Activated naive CD4-positive, alpha-beta T cell treated with anti-CD3 and anti-CD28 coated beads, Interleukin-2, amount 50 U/mL, for 24 hours (primary cell): ENCODE measurements around the gene KCNJ10.

Experiments
- H3K27ac Mint-ChIP-seq: one replicate; pipeline ENCODE4 v1.8.0; 2021; ENCODE audit warnings: mild to moderate bottlenecking, mixed read lengths
- H3K27me3 Mint-ChIP-seq: one replicate; pipeline ENCODE4 v1.8.0; 2021; ENCODE audit warnings: mixed read lengths
- H3K36me3 Mint-ChIP-seq: one replicate; pipeline ENCODE4 v1.8.0; 2021; ENCODE audit warnings: mixed read lengths
- H3K4me1 Mint-ChIP-seq: one replicate; pipeline ENCODE4 v1.8.0; 2021; ENCODE audit warnings: mixed read lengths
- H3K4me3 Mint-ChIP-seq: one replicate; pipeline ENCODE4 v1.8.0; 2021; ENCODE audit warnings: mild to moderate bottlenecking, mixed read lengths
- H3K9me3 Mint-ChIP-seq: one replicate; pipeline ENCODE4 v1.8.0; 2021; ENCODE audit warnings: mixed read lengths

Gene KCNJ10

DNA sequence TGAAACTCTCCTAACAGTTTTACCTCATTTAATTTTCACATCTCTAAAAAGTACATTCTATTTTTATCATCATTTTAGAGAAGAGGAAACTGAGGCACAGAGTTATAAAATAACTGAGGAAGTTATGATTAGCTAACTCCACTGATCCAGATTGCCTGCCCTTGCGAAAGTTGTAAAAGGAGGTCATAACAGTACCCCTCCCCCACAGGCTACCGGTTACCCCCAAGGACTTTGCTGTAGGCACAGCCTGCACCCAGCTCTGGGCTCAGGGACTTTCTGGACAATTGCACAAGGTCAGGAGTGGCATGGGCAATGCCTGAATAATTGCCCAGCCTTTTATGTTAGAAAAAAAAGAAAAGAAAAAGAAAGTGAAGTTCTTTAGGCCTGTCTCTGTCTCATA, 60.9 kb downstream of the KCNJ10 start:
- Mint-ChIP-seq H3K27ac (no peak overlapping the region), H3K27me3 (no peaks in the 10 kb centered on the region), H3K4me1 (no peaks in the 10 kb centered on the region), H3K36me3 (no peaks in the 10 kb centered on the region), H3K4me3 (no peak overlapping the region), H3K9me3 (no peaks in the 10 kb centered on the region)

DNA sequence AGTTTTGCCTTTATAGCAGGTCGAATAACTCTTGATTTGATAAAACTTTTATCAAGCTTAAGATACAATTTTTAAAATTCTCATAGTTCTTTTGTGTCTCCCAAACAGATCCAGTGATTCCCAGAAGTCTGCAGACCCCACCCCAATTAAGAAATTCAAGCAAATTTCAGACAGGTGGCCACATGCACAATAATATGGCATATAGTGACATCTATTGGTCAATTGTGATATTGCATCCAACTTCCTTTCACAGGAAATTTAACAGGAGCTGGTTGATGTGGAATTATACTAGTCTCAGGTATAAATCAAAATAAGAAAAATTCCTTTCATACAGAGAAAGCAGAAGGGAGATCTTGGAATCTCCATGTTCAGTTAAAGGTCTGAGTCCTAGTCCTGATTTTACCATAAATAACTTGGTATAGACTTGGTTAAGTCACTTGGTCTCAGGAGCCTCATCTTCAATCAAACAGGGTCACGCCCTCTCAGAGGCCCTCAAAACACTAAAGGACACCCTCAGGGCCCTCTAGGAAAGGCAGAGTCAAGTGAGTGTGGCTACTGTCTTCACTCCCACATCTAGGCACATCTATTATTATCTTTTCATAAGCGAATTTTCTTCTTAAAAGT, 62.3 kb downstream of the KCNJ10 start:
- H3K4me1 Mint-ChIP-seq: no peaks in the 10 kb centered on the region

DNA sequence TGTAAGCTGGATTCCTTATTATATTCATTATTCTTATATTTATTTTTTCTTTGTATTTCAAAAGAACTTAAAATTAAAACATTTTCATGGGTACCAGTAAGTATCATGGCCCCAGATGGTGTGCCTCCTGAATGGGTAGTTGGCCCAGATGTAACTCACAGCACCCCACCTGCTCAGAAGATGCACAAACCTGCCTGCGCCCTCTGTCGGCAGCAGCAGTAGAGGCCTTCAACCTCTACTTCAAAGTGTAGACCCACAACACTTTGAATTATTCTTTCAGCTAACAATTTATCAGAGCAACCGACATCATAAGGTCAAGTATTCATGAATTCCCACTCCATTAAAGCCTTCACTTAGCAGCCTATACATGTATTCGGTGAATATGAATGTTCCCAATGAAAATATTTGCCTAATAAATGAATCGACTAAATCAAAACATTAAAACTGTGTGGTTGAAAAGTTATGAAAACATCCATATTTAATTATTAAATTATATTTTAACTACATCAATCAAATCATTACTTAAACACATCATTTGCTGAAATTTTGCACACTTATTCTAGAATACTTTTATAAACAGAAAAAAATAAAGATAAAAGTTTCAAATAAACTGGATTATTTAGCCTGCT, 63.5 kb downstream of the KCNJ10 start:
- Mint-ChIP-seq H3K36me3 (no peaks in the 10 kb centered on the region), H3K4me3 (no peak overlapping the region), H3K4me1 (no peaks in the 10 kb centered on the region), H3K9me3 (no peaks in the 10 kb centered on the region), H3K27me3 (no peaks in the 10 kb centered on the region), H3K27ac (no peak overlapping the region)

More for the DNA sequence above, 62.3 kb downstream of the KCNJ10 start:
- Mint-ChIP-seq H3K9me3 (no peaks in the 10 kb centered on the region), H3K4me3 (no peak overlapping the region), H3K27me3 (no peaks in the 10 kb centered on the region), H3K36me3 (no peaks in the 10 kb centered on the region), H3K27ac (no peak overlapping the region)

DNA sequence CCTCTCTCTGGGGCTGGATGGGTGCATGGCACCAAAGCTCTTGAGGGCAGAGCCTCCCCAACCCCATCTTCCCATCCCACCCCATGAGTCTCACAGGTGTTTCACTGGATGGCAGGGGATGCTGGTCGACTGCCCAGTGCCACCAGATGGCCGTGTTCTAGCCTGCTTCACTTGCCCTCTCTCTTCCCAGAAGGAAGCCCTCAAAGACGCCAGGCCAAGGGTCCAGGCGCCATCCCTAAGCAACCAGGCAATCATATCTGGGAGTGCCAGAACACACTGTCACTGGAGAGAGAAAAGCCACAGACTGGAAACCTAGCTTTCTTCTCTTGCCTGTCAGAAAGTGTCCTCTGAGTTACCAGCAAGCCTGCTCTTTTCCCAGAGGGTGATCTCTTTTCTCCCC, 64.9 kb downstream of the KCNJ10 start:
- no peak overlapping the region for H3K27ac Mint-ChIP-seq
- no peak overlapping the region for H3K4me3 Mint-ChIP-seq
- H3K4me1 Mint-ChIP-seq: no peaks in the 10 kb centered on the region
- H3K36me3 Mint-ChIP-seq: no peaks in the 10 kb centered on the region
- H3K27me3 Mint-ChIP-seq: no peaks in the 10 kb centered on the region
- no peaks in the 10 kb centered on the region for H3K9me3 Mint-ChIP-seq

DNA sequence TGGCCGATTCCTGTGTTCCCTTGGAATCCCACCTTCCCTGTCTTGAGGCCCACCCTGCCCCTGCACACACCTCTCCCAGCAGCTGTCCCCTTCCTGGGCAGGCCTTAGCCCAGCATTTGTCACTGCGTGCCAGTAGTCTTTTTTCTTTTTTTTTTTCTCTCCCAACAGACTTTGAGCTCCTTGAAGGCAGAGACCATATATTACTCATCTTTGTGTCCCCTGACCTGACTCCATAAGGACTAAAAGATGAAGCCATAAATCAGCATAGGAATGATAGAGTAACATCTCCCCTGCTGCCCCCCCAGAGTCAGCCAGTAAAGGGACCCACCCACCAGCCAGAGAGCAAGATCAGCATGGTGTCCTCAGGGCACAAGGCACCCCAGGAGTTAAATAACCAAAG, 65.5 kb downstream of the KCNJ10 start:
- no peaks in the 10 kb centered on the region for H3K36me3 Mint-ChIP-seq
- H3K4me1 Mint-ChIP-seq: no peaks in the 10 kb centered on the region
- H3K27ac Mint-ChIP-seq: no peak overlapping the region
- no peaks in the 10 kb centered on the region for H3K9me3 Mint-ChIP-seq
- no peak overlapping the region for H3K4me3 Mint-ChIP-seq
- no peaks in the 10 kb centered on the region for H3K27me3 Mint-ChIP-seq

DNA sequence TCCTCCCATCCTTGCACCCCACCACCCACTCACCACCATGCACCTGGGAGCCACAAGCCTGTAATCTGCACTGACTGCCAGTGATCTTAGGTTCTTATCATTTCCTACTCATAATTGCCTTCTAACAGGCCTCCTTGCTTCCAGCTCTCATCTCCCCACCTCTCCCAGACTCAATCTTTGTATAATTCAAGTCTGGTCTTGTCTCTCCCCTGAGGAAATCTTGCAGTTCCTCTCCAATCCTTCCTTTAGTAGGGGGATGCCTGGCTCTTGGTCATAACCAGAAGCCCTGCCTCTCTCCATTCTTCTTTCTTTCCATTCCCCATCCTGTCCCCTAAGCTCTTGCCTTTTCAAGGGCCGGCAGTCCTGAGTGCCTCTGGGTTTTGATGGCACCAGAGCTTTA, 66.0 kb downstream of the KCNJ10 start:
- Mint-ChIP-seq H3K9me3 (no peaks in the 10 kb centered on the region), H3K27me3 (no peaks in the 10 kb centered on the region), H3K36me3 (no peaks in the 10 kb centered on the region), H3K4me1 (no peaks in the 10 kb centered on the region), H3K27ac (no peak overlapping the region), H3K4me3 (no peak overlapping the region)

DNA sequence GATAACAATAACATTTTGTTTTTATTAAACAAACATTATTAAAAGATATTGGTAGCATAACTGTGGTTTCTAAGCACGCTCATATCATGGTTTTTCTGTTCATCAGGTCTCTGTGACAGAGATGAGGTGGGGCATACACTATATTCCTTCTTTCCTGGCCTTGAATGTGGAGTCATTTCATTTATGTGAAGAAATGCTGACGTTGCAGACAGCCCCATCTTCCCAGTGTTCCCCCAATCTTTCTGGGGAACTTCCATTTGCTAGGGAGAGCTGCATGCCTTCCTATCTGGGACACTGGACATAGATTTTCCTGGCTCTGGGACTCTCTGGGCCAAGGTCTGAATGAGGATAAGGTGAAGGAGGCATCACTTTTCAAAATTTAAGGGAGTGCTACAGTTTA, 68.5 kb downstream of the KCNJ10 start:
- H3K4me3 Mint-ChIP-seq: no peak overlapping the region
- H3K4me1 Mint-ChIP-seq: no peaks in the 10 kb centered on the region
- H3K27me3 Mint-ChIP-seq: no peaks in the 10 kb centered on the region
- H3K27ac Mint-ChIP-seq: no peak overlapping the region
- H3K9me3 Mint-ChIP-seq: no peaks in the 10 kb centered on the region
- no peaks in the 10 kb centered on the region for H3K36me3 Mint-ChIP-seq

DNA sequence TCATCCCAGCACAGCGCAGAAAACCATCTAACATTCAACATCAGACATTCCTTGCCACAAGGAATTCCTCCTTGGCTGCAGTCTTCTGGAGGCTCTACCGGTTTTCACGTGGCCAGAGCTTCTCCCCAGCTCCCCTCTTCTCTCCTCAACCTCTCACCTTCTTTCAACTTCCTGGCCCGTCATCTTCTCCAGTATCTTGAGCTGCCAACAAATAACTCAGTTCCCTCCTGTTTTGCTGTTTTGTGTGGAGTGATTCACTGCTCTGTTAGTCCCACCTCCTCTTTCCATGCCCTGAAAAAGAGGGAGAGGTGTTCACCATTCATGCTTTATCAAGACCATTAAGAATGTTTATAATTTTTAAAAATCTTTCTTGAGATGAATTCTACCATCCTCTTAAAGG, 70.8 kb downstream of the KCNJ10 start:
- Mint-ChIP-seq H3K36me3 (no peaks in the 10 kb centered on the region), H3K27ac (no peak overlapping the region), H3K4me1 (no peaks in the 10 kb centered on the region), H3K27me3 (no peaks in the 10 kb centered on the region), H3K9me3 (no peaks in the 10 kb centered on the region), H3K4me3 (no peak overlapping the region)

DNA sequence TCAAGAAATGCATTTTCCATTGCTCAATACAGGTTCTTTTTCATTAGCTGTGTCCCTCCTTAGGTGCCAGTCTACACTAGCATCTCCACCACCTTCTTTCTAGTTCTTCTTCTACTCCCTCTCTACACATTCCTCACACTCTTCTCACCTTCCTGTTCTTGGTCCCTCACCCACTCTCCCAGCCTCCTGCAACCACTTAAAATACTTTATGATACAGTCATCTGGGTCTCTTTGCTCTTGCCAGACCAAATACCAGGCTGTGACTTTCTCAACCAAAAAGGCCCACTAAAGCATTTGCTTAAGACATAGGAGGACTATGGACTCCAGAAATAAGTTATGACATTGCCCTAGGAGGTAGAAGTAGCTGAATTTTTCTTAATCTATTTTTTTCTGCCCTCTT, 73.3 kb downstream of the KCNJ10 start:
- Mint-ChIP-seq H3K9me3 (no peaks in the 10 kb centered on the region), H3K4me3 (no peak overlapping the region), H3K27me3 (no peaks in the 10 kb centered on the region), H3K27ac (no peak overlapping the region), H3K36me3 (no peaks in the 10 kb centered on the region), H3K4me1 (peaks cover 2% of the 10 kb centered on the region)

DNA sequence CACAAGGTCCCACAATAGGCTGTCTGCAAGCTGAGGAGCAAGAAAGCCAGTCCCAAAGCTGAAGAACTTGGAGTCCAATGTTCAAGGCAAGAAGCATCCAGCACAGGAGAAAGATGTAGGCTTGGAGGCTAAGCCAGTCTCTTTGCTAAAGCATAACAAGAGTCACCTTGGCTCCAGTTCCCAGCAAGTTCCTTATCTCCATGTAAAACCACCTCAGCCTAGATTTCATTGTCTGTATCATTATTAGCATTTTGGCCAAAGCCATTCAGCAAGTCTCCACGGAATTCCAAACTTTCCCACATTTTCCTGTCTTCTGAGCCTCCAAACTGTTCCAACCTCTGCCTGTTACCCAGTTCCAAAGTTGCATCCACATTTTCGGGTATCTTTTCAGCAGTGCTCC, 75.1 kb downstream of the KCNJ10 start:
- no peak overlapping the region for H3K4me3 Mint-ChIP-seq
- no peaks in the 10 kb centered on the region for H3K36me3 Mint-ChIP-seq
- no peak overlapping the region for H3K27ac Mint-ChIP-seq
- peaks cover 4% of the 10 kb centered on the region for H3K4me1 Mint-ChIP-seq
- H3K9me3 Mint-ChIP-seq: no peaks in the 10 kb centered on the region
- H3K27me3 Mint-ChIP-seq: no peaks in the 10 kb centered on the region

DNA sequence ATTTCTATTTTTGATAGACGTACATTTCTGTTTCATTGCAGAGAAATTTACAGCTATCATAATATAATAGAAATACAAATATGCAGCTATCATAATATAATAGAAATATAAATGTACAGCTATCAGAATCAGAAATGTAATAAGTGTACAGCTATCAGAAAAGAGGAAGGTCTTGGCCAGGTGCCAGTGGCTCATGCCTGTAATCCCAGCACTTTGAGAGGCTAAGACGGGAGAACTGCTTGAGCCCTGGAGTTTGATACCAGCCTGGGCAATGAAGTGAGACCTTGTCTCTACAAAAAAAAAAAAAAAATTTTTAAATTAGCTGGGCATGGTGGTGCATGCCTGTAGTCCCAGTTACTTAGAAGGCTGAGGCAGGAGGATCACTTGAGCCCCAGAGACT, 76.0 kb downstream of the KCNJ10 start:
- no peak overlapping the region for H3K4me3 Mint-ChIP-seq
- H3K27ac Mint-ChIP-seq: no peak overlapping the region
- no peaks in the 10 kb centered on the region for H3K36me3 Mint-ChIP-seq
- no peaks in the 10 kb centered on the region for H3K27me3 Mint-ChIP-seq
- peaks cover 4% of the 10 kb centered on the region for H3K4me1 Mint-ChIP-seq
- H3K9me3 Mint-ChIP-seq: no peaks in the 10 kb centered on the region

DNA sequence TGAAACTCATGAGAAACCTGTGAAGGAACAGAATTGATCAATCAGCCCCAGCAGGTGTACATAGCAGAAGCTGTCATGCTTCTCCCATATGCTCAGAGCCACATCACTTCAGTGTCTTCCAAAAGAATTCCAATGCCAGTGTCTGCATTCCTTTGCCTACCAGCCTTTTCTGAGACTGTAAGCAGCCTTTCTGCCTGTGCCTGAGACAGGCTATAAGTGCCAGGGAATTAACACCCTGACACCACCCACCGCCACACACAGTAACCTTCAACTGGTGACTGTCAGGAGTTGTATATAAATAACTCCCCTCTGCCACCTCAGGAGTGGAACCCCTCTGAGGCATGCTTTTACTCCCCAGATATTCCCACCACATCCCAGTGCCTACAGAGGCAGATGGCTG, 77.8 kb downstream of the KCNJ10 start:
- H3K36me3 Mint-ChIP-seq: no peaks in the 10 kb centered on the region
- H3K27ac Mint-ChIP-seq: no peak overlapping the region
- H3K9me3 Mint-ChIP-seq: no peaks in the 10 kb centered on the region
- H3K27me3 Mint-ChIP-seq: no peaks in the 10 kb centered on the region
- H3K4me3 Mint-ChIP-seq: no peak overlapping the region
- H3K4me1 Mint-ChIP-seq: peaks cover 4% of the 10 kb centered on the region

DNA sequence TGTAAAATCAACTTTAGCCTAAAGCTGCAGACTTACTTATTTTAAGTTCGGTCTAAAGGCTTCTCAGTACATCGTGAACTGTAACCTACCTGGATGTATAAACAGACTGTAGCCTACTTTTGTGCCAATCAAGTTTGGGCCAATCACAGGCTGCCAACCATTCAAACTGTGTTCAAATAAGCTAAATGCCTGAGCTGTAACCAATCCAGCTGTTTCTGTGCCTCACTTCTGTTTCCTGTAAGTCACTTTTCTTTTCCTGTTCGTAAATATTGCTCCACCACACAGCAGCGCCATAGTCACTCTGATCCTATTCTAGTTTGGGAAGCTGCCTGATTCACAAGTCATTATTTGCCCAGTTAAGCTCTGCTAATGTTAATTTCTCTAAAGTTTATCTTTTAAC, 78.4 kb downstream of the KCNJ10 start:
- H3K4me1 Mint-ChIP-seq: peaks cover 4% of the 10 kb centered on the region

DNA sequence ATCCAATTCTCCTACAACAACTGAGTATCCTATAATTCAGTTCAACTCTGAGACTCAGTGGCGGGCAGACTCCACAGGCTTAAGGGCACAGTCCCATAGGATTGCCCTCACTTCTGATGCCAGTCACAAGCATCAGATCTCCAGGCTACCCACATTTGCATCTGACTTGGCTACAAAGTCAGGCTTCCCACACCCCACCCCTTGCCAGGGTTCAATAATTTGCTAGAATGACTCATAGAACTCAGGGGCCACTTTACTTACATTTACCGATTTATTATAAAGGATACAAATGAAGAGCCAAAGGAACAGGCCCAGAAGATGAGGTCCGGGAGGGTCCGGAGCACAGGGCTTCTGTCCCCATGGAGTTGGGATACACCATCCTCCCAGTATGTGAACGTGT, 80.0 kb downstream of the KCNJ10 start:
- H3K27me3 Mint-ChIP-seq: no peaks in the 10 kb centered on the region
- H3K4me1 Mint-ChIP-seq: peaks cover 4% of the 10 kb centered on the region
- no peak overlapping the region for H3K4me3 Mint-ChIP-seq
- no peaks in the 10 kb centered on the region for H3K9me3 Mint-ChIP-seq
- H3K36me3 Mint-ChIP-seq: no peaks in the 10 kb centered on the region
- H3K27ac Mint-ChIP-seq: no peak overlapping the region

More for the DNA sequence above, 78.4 kb downstream of the KCNJ10 start:
- H3K4me3 Mint-ChIP-seq: no peak overlapping the region
- no peaks in the 10 kb centered on the region for H3K36me3 Mint-ChIP-seq
- H3K27ac Mint-ChIP-seq: no peak overlapping the region
- no peaks in the 10 kb centered on the region for H3K9me3 Mint-ChIP-seq
- no peaks in the 10 kb centered on the region for H3K27me3 Mint-ChIP-seq

DNA sequence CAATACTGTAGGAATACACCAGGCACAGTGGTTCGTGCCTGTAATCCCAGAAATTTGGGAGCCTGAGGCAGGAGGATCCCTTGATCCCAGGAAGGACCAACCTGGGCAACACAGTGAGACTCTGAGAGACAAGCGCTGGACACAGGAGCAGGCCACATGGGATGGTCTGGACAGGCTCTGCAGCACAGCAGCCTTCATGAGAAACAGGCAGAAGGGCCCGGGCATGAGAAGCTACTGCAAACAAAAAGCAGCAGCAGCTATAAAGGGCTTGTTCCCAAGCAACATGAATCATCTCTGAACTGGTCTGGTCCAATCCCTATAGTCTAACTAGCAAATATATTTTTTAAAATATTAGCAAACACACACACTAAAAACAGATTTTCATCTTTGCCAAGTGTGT, 80.4 kb downstream of the KCNJ10 start:
- no peak overlapping the region for H3K4me3 Mint-ChIP-seq
- no peaks in the 10 kb centered on the region for H3K27me3 Mint-ChIP-seq
- peaks cover 4% of the 10 kb centered on the region for H3K4me1 Mint-ChIP-seq
- no peak overlapping the region for H3K27ac Mint-ChIP-seq
- no peaks in the 10 kb centered on the region for H3K36me3 Mint-ChIP-seq
- H3K9me3 Mint-ChIP-seq: no peaks in the 10 kb centered on the region

DNA sequence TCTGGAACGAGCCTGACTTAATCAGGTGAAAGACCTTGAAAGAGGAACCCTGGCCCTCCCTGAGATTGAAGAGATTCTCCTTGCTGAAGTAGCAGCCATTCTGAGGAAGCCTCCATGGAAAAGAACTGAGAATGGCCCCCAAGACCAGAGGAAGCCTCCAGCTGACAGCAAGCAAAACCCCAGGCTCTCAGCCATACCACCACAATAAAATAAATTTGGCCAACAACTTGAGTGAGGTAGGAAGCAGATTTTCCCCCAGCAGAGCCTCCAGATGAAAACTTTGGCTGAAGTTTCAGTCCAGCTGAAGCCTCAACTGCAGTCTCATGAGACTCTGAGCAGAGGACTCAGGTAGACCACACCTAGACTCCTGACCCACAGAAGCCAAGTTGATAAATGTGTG, 82.0 kb downstream of the KCNJ10 start:
- H3K9me3 Mint-ChIP-seq: no peaks in the 10 kb centered on the region
- H3K36me3 Mint-ChIP-seq: no peaks in the 10 kb centered on the region
- H3K27me3 Mint-ChIP-seq: no peaks in the 10 kb centered on the region
- peaks cover 4% of the 10 kb centered on the region for H3K4me1 Mint-ChIP-seq
- H3K4me3 Mint-ChIP-seq: no peak overlapping the region
- no peak overlapping the region for H3K27ac Mint-ChIP-seq

DNA sequence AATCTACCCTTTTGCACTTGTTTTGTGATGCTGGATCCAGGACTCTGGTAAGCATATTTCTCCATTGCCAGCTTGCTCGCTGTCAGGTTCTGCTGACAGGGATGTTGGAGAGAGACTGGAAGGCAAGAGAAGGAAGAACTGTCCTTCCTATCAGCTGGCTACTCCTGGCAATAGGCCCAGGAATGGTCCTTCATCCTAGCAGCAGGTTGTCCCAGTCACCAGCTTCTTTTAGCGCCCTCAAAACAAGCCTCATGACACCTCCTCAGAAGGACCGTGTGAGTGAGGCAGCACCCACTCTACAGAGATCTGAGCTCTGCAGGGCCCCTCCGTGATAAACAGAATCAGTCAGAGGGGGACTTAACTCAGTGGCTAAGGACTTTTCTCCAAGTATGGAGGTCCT, 82.8 kb downstream of the KCNJ10 start:
- Mint-ChIP-seq H3K9me3 (no peaks in the 10 kb centered on the region), H3K4me1 (peaks cover 4% of the 10 kb centered on the region), H3K27me3 (no peaks in the 10 kb centered on the region), H3K4me3 (no peak overlapping the region), H3K36me3 (no peaks in the 10 kb centered on the region), H3K27ac (no peak overlapping the region)
